A673 (cell line): ENCODE results near the gene SLC22A1.

ENCODE experiments used
- CTCF ChIP-seq: fragments of 300-800, 200-600 bp; sonication (generic); conservative IDR thresholded peaks from 2 replicates; pipeline ENCODE4 v1.5.1; 2017; ENCODE audit warnings: low read depth, mild to moderate bottlenecking, antibody characterized with exemption, low read length, moderate library complexity, mixed read lengths
- EZH2 ChIP-seq: fragments of 200-600 bp; sonication (generic); IDR thresholded peaks from 2 replicates; pipeline ENCODE4 v1.6.1; 2017; ENCODE audit warnings: borderline replicate concordance, low read depth, mild to moderate bottlenecking, mixed read lengths, antibody characterized with exemption, low read length; ENCODE audit not compliant: poor library complexity, severe bottlenecking

DNA sequence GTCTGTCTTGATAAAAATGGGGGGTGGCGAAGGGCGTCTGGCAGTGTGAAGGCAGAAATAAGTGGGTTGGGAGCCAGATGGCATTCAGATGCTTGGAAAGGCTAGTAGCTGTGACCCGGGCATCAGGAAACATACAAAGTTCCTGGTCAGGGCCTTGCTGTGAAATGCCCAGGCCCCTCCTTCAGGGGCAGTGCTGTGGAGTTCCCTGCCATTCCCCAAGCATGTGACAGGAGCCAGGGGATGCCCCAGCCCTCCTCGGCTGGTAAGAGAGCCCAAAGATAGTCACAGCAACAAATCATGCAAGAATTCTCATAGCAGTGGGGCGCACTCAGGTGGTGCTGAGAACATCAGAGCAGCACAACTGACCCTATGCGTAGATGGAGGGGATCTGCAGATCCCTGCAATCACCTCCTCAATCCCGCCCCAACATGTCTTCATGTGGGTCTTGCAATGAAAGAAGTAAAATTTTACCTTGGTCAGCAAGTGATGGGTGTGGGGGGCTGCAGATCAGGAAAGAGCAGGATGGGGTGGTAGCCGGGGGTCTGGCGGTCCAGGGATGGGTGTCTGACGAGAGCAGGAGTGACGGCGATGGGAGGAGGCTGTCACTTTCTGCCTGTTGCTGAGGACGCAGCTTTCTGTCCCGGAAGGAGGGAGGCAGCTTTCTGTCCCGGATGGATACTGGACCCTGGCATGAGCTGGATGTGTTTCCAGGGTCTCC is 39.5 kb downstream of the SLC22A1 start:
- TF ChIP-seq CTCF (no peak), EZH2 (no peak)
